Keratinocyte (primary cell): ENCODE data around the gene USP31. TPM values are rescaled to one million over a fixed set of nuclear protein-coding genes. Genes with fewer than 3 reads are reported as not detected.

Experiments
- DNase-seq: peaks from one replicate; pipeline ENCODE4 v3.0.0-alpha.2; 2011; ENCODE audit warnings: low read depth, missing footprints, low spot score
- FAIRE-seq: peaks from 2 replicates; lab custom pipeline; 2011; peaks lifted over from hg19 to GRCh38; lab: Jason Lieb, UNC
- H2AFZ ChIP-seq: 2 replicates; pipeline ENCODE4 v1.6.0; 2012; ENCODE audit warnings: low read length, control low read depth, inconsistent platforms; ENCODE audit not compliant: control insufficient read depth
- H3K27ac ChIP-seq: 2 replicates; pipeline ENCODE4 v1.5.1; 2011; ENCODE audit warnings: low read length; ENCODE audit not compliant: control insufficient read depth, insufficient read depth
- H3K27me3 ChIP-seq: 3 replicates; pipeline ENCODE4 v1.6.0; 2011; ENCODE audit warnings: low read length; ENCODE audit not compliant: control insufficient read depth, insufficient read depth; ENCODE audit errors: extremely low read depth
- H3K36me3 ChIP-seq, 2 experiments: 2 replicates in 1 of 2; 3 replicates in 1 of 2; pipeline ENCODE4 v1.5.1; 2011; ENCODE audit warnings: low read length in 2 of 2, mild to moderate bottlenecking in 1 of 2; ENCODE audit not compliant: control insufficient read depth in 2 of 2, insufficient read depth in 2 of 2; ENCODE audit errors: extremely low read depth in 1 of 2
- H3K4me1 ChIP-seq: 3 replicates; pipeline ENCODE4 v1.5.1; 2011; ENCODE audit warnings: low read length; ENCODE audit not compliant: control insufficient read depth, insufficient read depth; ENCODE audit errors: extremely low read depth
- H3K4me2 ChIP-seq: 3 replicates; pipeline ENCODE4 v1.6.0; 2011; ENCODE audit warnings: low read depth, low read length; ENCODE audit not compliant: control insufficient read depth, insufficient read depth; ENCODE audit errors: extremely low read depth
- H3K4me3 ChIP-seq, 3 experiments: fragments of 200-600 bp in 1 of 3; sonication (generic) in 1 of 3; 2 replicates in 2 of 3; 3 replicates in 1 of 3; pipeline ENCODE4 v1.5.1; 2011 to 2016; ENCODE audit warnings: low read length in 3 of 3, mild to moderate bottlenecking in 3 of 3, control low read depth in 2 of 3, inconsistent platforms in 1 of 3, low read depth in 1 of 3, mixed read lengths in 1 of 3, mixed run types in 1 of 3, moderate library complexity in 1 of 3; ENCODE audit not compliant: control insufficient read depth in 2 of 3, insufficient read depth in 2 of 3; ENCODE audit errors: extremely low read depth in 1 of 3
- H3K79me2 ChIP-seq: 2 replicates; pipeline ENCODE4 v1.6.0; 2012; ENCODE audit warnings: low read length; ENCODE audit not compliant: control insufficient read depth, insufficient read depth
- H3K9ac ChIP-seq: 3 replicates; pipeline ENCODE4 v1.6.0; 2011; ENCODE audit warnings: low read length; ENCODE audit not compliant: control insufficient read depth, insufficient read depth; ENCODE audit errors: extremely low read depth
- H3K9me1 ChIP-seq: 3 replicates; pipeline ENCODE4 v1.6.0; 2011; ENCODE audit warnings: low read length; ENCODE audit not compliant: control insufficient read depth, insufficient read depth; ENCODE audit errors: extremely low read depth
- H3K9me3 ChIP-seq: 2 replicates; pipeline ENCODE4 v1.5.1; 2012; ENCODE audit warnings: low read depth, low read length; ENCODE audit not compliant: control insufficient read depth
- H4K20me1 ChIP-seq: 3 replicates; pipeline ENCODE4 v1.6.0; 2011; ENCODE audit warnings: low read length; ENCODE audit not compliant: control insufficient read depth, insufficient read depth; ENCODE audit errors: extremely low read depth
- EZH2 ChIP-seq: IDR thresholded peaks from one replicate; pipeline ENCODE4 v1.6.1; 2012; ENCODE audit warnings: inconsistent platforms, mild to moderate bottlenecking, low read length, moderate library complexity
- dilution Hi-C: fragments of 300-500 bp; cut with MboI; formaldehyde crosslinking; loops from one replicate; pipeline ENCODE4 v1.7.0; 2020; ENCODE audit warnings: low sequenced_read_pairs; ENCODE audit not compliant: extremely low pct_ligation_motif_present
- polyA plus RNA-seq, 5 experiments: library from polyadenylated mRNA; depleted of rRNA in 3 of 5; stranded (reverse) in 3 of 5; stranded (forward) in 1 of 5; unstranded in 1 of 5; fragments of >200 nt; gene quantifications; 1 replicate in 1 of 5; 2 replicates in 3 of 5; 3 replicates in 1 of 5; pipeline versions ENCODE4 v1.2.1 to v1.2.3, GENCODE V29; 2011 to 2012; ENCODE audit warnings: missing spikeins in 2 of 5, low read depth in 1 of 5, low replicate concordance in 1 of 5
- TF ChIP-seq, protein P1 (sequence below), 3 experiments: IDR thresholded peaks in 1 of 3; conservative IDR thresholded peaks in 1 of 3; optimal IDR thresholded peaks in 1 of 3; 2 replicates in 2 of 3; 3 replicates in 1 of 3; pipeline versions ENCODE3 to v1.5.1; 2011; ENCODE audit warnings: low read length in 3 of 3, mild to moderate bottlenecking in 3 of 3, moderate library complexity in 2 of 3, control low read depth in 1 of 3, inconsistent platforms in 1 of 3; ENCODE audit not compliant: insufficient read depth in 2 of 3; ENCODE audit errors: extremely low read depth in 1 of 3

The USP31 gene
- polyA plus RNA-seq, 1 donor (not counting 4 experiments of a cell fraction or from before 2014, with no cell fraction given): 16.3 TPM

DNA sequence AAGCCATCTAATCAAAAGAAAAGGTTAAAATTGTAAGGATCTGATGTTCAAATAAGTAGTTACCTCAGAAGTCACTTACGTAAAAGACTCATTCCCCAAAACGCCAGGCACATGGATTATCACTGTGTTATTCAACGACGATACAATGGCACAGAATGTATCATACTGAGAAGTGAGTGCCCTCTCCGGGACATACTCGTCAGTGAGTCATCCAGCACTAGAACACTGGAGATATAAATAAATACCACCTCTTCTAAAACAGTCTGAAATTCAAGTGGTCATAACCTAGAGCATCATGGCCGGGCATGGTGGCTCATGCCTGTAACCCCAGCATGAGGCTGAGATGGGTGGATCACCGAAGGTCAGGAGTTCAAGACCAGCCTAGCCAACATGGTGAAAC is 24.9 kb downstream of the USP31 start:
- peaks cover 96% of the 10 kb centered on the region for H3K79me2 ChIP-seq
- no peak overlapping the region for H3K4me3 ChIP-seq
- no peaks in the 10 kb centered on the region for H3K9me3 ChIP-seq
- DNase-seq (no peak), FAIRE-seq (peak; percentile 76)
- dilution Hi-C loops: no loop called here
- peak overlapping the region; percentile 75 for H3K27ac ChIP-seq
- H3K4me2 ChIP-seq: peak overlapping the region; percentile 68
- H4K20me1 ChIP-seq: peaks cover 3% of the 10 kb centered on the region
- H2AFZ ChIP-seq: no peak overlapping the region
- no peaks in the 10 kb centered on the region for H3K9me1 ChIP-seq
- peak overlapping the region; percentile 38 for H3K9ac ChIP-seq
- TF ChIP-seq, protein P1, sequence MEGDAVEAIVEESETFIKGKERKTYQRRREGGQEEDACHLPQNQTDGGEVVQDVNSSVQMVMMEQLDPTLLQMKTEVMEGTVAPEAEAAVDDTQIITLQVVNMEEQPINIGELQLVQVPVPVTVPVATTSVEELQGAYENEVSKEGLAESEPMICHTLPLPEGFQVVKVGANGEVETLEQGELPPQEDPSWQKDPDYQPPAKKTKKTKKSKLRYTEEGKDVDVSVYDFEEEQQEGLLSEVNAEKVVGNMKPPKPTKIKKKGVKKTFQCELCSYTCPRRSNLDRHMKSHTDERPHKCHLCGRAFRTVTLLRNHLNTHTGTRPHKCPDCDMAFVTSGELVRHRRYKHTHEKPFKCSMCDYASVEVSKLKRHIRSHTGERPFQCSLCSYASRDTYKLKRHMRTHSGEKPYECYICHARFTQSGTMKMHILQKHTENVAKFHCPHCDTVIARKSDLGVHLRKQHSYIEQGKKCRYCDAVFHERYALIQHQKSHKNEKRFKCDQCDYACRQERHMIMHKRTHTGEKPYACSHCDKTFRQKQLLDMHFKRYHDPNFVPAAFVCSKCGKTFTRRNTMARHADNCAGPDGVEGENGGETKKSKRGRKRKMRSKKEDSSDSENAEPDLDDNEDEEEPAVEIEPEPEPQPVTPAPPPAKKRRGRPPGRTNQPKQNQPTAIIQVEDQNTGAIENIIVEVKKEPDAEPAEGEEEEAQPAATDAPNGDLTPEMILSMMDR (optimal IDR thresholded peaks at IDR 0.05 in 1 of 3, IDR thresholded peaks at IDR 0.05 in 1 of 3, conservative IDR thresholded peaks at IDR 0.05 in 1 of 3; ENCODE audit: extremely low read depth in 1 of 3, insufficient read depth in 2 of 3, low read length in 3 of 3): peak in 1 of 3 experiments; percentile 26
- no peak for TF ChIP-seq EZH2
- H3K36me3 ChIP-seq: no peaks in the 10 kb centered on the region
- H3K4me1 ChIP-seq: peaks cover 49% of the 10 kb centered on the region
- no peaks in the 10 kb centered on the region for H3K27me3 ChIP-seq

DNA sequence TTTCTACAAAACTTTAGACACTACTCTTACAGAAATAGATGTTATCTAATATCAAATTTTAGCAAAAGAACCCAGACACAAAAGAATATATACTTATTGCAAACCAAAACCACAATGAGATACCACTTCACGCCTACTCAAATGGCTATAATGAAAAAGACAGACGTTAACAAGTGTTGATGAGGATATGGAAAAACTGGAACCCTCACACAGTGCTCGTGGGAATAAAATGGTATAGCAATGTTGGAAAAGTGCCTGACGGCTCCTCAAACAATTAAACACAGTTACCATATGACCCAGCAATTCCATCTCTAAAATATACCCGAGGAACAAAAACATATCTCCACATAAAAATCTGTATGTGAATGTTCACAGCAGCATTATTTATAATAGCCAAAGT is 27.1 kb downstream of the USP31 start:
- no peak for DNase-seq
- Histone ChIP-seq H3K27ac (peak overlapping the region; percentile 11), H3K4me1 (peaks cover 58% of the 10 kb centered on the region), H3K27me3 (no peaks in the 10 kb centered on the region), H3K9me1 (no peaks in the 10 kb centered on the region), H2AFZ (no peak overlapping the region), H3K9ac (no peak overlapping the region), H3K79me2 (peaks cover 96% of the 10 kb centered on the region), H3K9me3 (no peaks in the 10 kb centered on the region), H3K36me3 (no peaks in the 10 kb centered on the region), H3K4me3 (no peak overlapping the region), H3K4me2 (no peak overlapping the region), H4K20me1 (peaks cover 3% of the 10 kb centered on the region)
- dilution Hi-C loops: no loop called here
- TF ChIP-seq, protein P1 (optimal IDR thresholded peaks at IDR 0.05 in 1 of 3, IDR thresholded peaks at IDR 0.05 in 1 of 3, conservative IDR thresholded peaks at IDR 0.05 in 1 of 3; ENCODE audit: extremely low read depth in 1 of 3, insufficient read depth in 2 of 3, low read length in 3 of 3): no peak
- no peak for TF ChIP-seq EZH2
- no peak for FAIRE-seq
